Measurements from ENCODE around the gene RAB9A. TPM values are rescaled to one million over a fixed set of nuclear protein-coding genes. Genes with fewer than 3 reads are reported as not detected.

The RAB9A gene
- total RNA-seq, 1 donor from 2014 or later = 33.6 TPM

DNA sequence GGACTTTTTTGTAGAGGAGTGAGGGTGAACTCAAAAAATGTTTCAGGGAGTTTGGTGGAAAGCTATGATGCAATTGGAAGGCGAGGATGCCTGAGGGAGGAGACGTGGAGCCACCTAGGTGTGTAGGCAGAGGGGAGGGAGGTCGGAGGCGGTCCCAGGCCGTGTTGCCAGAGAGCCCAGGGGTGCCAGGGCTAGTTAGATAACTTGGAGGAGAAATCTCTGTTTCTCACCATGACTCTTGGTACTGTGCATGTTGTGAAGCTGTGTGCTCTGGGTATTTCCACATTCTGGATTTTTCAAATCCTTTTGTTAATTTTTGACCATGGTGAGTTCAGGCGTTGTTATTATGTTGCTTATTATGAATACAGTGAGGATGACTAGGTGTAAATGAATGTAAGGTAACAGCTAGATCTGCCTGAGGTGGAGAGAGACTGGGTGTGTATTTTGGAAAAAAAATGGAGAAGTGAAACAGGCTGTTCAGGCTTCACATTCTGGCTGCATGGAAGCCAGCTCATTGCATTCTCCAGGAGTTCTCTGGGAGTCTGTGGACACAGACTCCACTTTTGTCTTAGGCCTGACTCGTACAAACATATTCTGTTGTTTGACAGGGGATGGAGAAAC, 4.5 kb downstream of the RAB9A start:
- TF ChIP-seq, protein P1, sequence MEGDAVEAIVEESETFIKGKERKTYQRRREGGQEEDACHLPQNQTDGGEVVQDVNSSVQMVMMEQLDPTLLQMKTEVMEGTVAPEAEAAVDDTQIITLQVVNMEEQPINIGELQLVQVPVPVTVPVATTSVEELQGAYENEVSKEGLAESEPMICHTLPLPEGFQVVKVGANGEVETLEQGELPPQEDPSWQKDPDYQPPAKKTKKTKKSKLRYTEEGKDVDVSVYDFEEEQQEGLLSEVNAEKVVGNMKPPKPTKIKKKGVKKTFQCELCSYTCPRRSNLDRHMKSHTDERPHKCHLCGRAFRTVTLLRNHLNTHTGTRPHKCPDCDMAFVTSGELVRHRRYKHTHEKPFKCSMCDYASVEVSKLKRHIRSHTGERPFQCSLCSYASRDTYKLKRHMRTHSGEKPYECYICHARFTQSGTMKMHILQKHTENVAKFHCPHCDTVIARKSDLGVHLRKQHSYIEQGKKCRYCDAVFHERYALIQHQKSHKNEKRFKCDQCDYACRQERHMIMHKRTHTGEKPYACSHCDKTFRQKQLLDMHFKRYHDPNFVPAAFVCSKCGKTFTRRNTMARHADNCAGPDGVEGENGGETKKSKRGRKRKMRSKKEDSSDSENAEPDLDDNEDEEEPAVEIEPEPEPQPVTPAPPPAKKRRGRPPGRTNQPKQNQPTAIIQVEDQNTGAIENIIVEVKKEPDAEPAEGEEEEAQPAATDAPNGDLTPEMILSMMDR (conservative IDR thresholded peaks at IDR 0.05; ENCODE audit: low read depth, low read length) = no peak
- no peak for DNase-seq (ENCODE audit: low read depth)
- peak overlapping the region; percentile 6 for H3K4me3 ChIP-seq (ENCODE audit: low read depth, low read length)

DNA sequence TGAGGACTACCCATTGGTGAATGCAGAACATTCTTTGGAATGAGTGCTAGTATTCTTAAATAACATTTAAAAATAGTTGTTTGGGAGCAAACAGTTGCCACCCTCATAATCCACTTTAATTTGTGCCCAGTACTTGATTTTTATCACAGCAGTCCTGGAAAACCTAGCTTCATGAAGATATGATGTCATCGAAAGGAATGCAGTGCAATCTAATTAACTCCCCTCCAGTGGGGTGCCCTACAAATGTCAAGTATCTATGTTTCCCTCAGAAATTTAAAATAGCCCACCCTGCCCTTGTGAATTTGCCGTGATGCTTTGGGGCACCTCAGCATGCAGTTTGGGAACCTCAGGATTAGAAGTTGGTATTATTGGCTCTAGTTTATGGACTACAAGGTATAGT, 5.4 kb downstream of the RAB9A start:
- no peak overlapping the region for H3K4me3 ChIP-seq (ENCODE audit: low read depth, low read length)
- DNase-seq (ENCODE audit: low read depth) = no peak
- TF ChIP-seq, protein P1 (conservative IDR thresholded peaks at IDR 0.05; ENCODE audit: low read depth, low read length) = no peak

DNA sequence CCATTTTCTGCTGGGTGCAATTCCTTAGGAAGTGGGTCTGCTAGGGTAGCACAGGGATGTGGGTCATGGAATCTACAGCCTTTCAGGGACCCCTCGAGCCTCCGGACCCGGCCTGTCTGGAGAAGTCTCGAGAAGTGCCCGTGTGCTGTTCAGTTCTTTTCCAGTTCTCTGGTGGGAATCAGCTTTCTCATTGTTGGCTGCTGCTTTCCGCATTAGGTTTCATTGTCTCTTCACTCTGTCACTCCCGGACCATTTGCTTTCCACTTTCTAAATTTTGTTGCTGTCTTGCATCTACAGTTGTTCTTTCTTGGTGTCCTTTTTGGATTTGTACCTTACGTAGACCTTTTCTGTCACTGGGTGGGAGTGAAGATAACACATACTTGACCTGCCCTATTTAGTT, 6.1 kb downstream of the RAB9A start:
- H3K4me3 ChIP-seq (ENCODE audit: low read depth, low read length) = no peak overlapping the region
- TF ChIP-seq, protein P1 (conservative IDR thresholded peaks at IDR 0.05; ENCODE audit: low read depth, low read length) = no peak
- DNase-seq (ENCODE audit: low read depth) = no peak

DNA sequence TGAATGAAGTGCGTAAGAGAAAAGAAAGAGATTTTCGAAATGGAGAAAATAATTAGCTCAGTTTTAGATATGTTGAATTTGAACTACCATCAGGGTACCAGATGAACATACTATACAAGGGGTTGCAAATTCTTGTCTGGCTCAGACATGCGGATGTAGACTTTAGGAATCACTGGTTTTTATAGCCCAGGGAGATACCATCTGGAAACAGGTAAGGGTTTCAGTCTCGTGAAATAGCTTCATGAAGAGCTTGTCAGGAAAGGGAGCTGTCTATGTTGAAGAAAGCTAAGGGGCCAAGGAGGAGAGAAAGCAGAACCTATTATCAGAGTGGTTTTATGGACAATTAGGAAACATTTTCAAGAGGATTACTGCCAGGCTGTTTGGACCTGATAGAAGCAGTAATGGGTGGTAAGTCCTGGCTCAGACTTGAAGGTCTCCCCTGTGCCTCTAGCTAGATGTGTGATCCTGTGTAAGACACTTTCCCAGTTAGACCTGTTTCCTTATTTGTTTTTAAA, 6.7 kb downstream of the RAB9A start:
- TF ChIP-seq, protein P1 (conservative IDR thresholded peaks at IDR 0.05; ENCODE audit: low read depth, low read length) = no peak
- no peak for DNase-seq (ENCODE audit: low read depth)
- H3K4me3 ChIP-seq (ENCODE audit: low read depth, low read length) = no peak overlapping the region

DNA sequence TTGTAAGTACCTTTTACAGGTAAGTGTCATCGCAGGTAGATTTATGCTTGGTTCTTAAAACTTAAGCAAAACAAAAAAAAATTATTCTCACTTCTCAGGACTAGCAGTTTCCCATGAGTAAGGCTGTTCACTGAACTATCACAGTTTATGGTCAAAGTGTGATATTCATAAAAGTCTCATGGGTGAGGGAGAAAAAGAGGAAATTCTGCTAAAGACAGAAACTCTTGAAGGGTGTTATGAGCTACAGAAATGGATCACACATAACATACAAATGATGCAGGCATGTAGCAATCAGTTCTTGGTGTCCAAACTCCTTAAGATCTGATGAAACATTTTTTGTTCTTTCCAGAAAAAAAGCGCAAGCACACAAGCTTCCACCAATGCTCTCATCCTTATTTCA, 8.5 kb downstream of the RAB9A start:
- DNase-seq (ENCODE audit: low read depth) = no peak
- no peak overlapping the region for H3K4me3 ChIP-seq (ENCODE audit: low read depth, low read length)
- TF ChIP-seq, protein P1 (conservative IDR thresholded peaks at IDR 0.05; ENCODE audit: low read depth, low read length) = no peak

DNA sequence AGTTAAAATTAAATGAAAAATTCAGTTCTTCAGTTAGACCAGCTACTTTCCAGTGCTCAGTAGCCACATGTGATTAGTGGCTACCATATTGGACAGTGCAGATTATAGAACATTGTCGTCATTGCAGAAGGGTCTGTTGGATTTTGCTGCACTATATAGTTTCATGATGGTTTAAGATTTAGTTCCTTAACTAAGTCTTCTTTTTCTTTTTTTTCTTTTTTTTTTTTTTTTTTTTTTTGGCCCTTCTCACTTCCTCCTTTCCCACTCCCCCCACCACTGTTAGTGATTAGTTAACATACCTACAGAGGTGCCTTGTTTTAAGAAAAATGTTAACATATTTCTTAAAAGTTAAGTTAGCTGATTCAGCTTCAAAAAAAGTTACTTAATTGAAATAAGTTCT, 9.0 kb downstream of the RAB9A start:
- TF ChIP-seq, protein P1 (conservative IDR thresholded peaks at IDR 0.05; ENCODE audit: low read depth, low read length) = no peak
- H3K4me3 ChIP-seq (ENCODE audit: low read depth, low read length) = no peak overlapping the region
- no peak for DNase-seq (ENCODE audit: low read depth)

DNA sequence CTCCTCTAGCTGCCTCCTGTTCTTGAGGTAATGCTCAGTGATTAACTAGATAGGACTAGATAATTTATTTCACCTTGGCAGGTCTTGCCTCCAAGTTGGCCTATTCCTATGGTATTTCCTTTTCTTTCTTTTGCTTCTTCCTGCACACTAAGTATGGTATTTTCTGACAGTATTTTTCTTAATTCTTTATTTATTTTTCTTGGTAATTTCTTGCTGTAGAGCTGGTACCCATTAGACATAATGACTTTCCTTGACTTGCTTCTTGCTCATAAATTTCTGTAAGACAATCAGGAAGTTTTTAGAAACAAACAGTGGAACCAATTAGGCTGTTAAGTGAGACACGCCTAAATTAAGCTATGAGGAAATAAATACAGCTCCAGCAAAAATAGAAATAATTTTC, 9.5 kb downstream of the RAB9A start:
- no peak overlapping the region for H3K4me3 ChIP-seq (ENCODE audit: low read depth, low read length)
- no peak for DNase-seq (ENCODE audit: low read depth)
- TF ChIP-seq, protein P1 (conservative IDR thresholded peaks at IDR 0.05; ENCODE audit: low read depth, low read length) = no peak

All from epithelial cell of proximal tubule (primary cell).